ENCODE results near the gene RAB43.
"Not testable (repeated sequence)": the region's sequence is repeated elsewhere in the genome, so short reads cannot be mapped to it uniquely, and the experiment has no call there.

The RAB43 gene

GRCh38 chr3:129087904-129088303, 33.7 kb downstream of the RAB43 start:
- DNase-seq, result not testable (repeated sequence)

- DNase-seq, result no peak
These were observed 34.4 kb downstream of the RAB43 start for GRCh38 chr3:129087138-129087702.

GRCh38 chr3:129085818-129086217, 35.8 kb downstream of the RAB43 start:
- DNase-seq, result no peak

GRCh38 chr3:129085165-129085715, 36.4 kb downstream of the RAB43 start:
- DNase-seq, result no peak

GRCh38 chr3:129084501-129084900, 37.1 kb downstream of the RAB43 start:
- DNase-seq, result no peak

- DNase-seq, result no peak
These were observed 39.6 kb downstream of the RAB43 start for GRCh38 chr3:129082026-129082425.

- DNase-seq, result no peak
These were observed 40.1 kb downstream of the RAB43 start for GRCh38 chr3:129081503-129081902.

GRCh38 chr3:129078510-129078909, 43.1 kb downstream of the RAB43 start:
- DNase-seq, result no peak

GRCh38 chr3:129077222-129077621, 44.4 kb downstream of the RAB43 start:
- DNase-seq, result no peak

GRCh38 chr3:129070086-129070885, 51.3 kb downstream of the RAB43 start:
- DNase-seq, result no peak

- peak in 1 of 5 experiments; percentile 22 for DNase-seq
These were observed 52.1 kb downstream of the RAB43 start for GRCh38 chr3:129069313-129070085.

- peak in 1 of 5 experiments; percentile 21 for DNase-seq
These were observed 53.2 kb downstream of the RAB43 start for GRCh38 chr3:129068291-129068886.

GRCh38 chr3:129067719-129068118, 53.9 kb downstream of the RAB43 start:
- DNase-seq, result peak in 2 of 5 experiments; percentile 7 to 48

GRCh38 chr3:129065720-129066073, 55.9 kb downstream of the RAB43 start:
- DNase-seq, result no peak

GRCh38 chr3:129065016-129065719, 56.4 kb downstream of the RAB43 start:
- DNase-seq, result no peak

- DNase-seq, result no peak
These were observed 57.6 kb downstream of the RAB43 start for GRCh38 chr3:129063841-129064482.

- DNase-seq, result no peak
These were observed 58.4 kb downstream of the RAB43 start for GRCh38 chr3:129063091-129063640.

- DNase-seq, result no peak
These were observed 59.4 kb downstream of the RAB43 start for GRCh38 chr3:129061888-129062834.

- DNase-seq, result no peak
These were observed 60.3 kb downstream of the RAB43 start for GRCh38 chr3:129061023-129061887.
